Measurements from ENCODE around the gene RHOH. TPM values are rescaled to one million over a fixed set of nuclear protein-coding genes. Genes with fewer than 3 reads are reported as not detected.

RHOH gene
- polyA plus RNA-seq, 1 donor (not counting 4 experiments of a cell fraction or from before 2014, with no cell fraction given) = 0.04 TPM

GRCh38 chr4:40225497-40225896 lies 28.7 kb downstream of the RHOH start:
- no peaks in the 10 kb centered on the region for H4K20me1 ChIP-seq (ENCODE audit: control insufficient read depth, extremely low read depth, insufficient read depth, low read length)
- no peaks in the 10 kb centered on the region for H3K27me3 ChIP-seq (ENCODE audit: control insufficient read depth, extremely low read depth, insufficient read depth, low read length)
- H3K9me1 ChIP-seq (ENCODE audit: control insufficient read depth, extremely low read depth, insufficient read depth, low read length) = no peaks in the 10 kb centered on the region
- no peaks in the 10 kb centered on the region for H3K79me2 ChIP-seq (ENCODE audit: control insufficient read depth, insufficient read depth, low read length)
- H3K9me3 ChIP-seq (ENCODE audit: control insufficient read depth, low read depth, low read length) = no peaks in the 10 kb centered on the region
- H3K36me3 ChIP-seq (ENCODE audit: control insufficient read depth in 2 of 2, extremely low read depth in 1 of 2, insufficient read depth in 2 of 2, low read length in 2 of 2) = no peaks in the 10 kb centered on the region
- H3K4me2 ChIP-seq (ENCODE audit: control insufficient read depth, extremely low read depth, insufficient read depth, low read depth, low read length) = no peak overlapping the region
- no peak overlapping the region for H2AFZ ChIP-seq (ENCODE audit: control insufficient read depth, low read length)
- dilution Hi-C loops (cut with MboI; ENCODE audit: extremely low pct_ligation_motif_present, low sequenced_read_pairs) = no loop called here
- DNase-seq (ENCODE audit: low read depth, low spot score) = no peak
- no peaks in the 10 kb centered on the region for H3K4me1 ChIP-seq (ENCODE audit: control insufficient read depth, extremely low read depth, insufficient read depth, low read length)
- no peak overlapping the region for H3K9ac ChIP-seq (ENCODE audit: control insufficient read depth, extremely low read depth, insufficient read depth, low read length)
- H3K27ac ChIP-seq (ENCODE audit: control insufficient read depth, insufficient read depth, low read length) = no peak overlapping the region
- TF ChIP-seq, protein P1, sequence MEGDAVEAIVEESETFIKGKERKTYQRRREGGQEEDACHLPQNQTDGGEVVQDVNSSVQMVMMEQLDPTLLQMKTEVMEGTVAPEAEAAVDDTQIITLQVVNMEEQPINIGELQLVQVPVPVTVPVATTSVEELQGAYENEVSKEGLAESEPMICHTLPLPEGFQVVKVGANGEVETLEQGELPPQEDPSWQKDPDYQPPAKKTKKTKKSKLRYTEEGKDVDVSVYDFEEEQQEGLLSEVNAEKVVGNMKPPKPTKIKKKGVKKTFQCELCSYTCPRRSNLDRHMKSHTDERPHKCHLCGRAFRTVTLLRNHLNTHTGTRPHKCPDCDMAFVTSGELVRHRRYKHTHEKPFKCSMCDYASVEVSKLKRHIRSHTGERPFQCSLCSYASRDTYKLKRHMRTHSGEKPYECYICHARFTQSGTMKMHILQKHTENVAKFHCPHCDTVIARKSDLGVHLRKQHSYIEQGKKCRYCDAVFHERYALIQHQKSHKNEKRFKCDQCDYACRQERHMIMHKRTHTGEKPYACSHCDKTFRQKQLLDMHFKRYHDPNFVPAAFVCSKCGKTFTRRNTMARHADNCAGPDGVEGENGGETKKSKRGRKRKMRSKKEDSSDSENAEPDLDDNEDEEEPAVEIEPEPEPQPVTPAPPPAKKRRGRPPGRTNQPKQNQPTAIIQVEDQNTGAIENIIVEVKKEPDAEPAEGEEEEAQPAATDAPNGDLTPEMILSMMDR (optimal IDR thresholded peaks at IDR 0.05 in 1 of 3, IDR thresholded peaks at IDR 0.05 in 1 of 3, conservative IDR thresholded peaks at IDR 0.05 in 1 of 3; ENCODE audit: extremely low read depth in 1 of 3, insufficient read depth in 2 of 3, low read length in 3 of 3) = no peak
- FAIRE-seq = no peak
- no peak overlapping the region for H3K4me3 ChIP-seq (ENCODE audit: control insufficient read depth in 2 of 3, extremely low read depth in 1 of 3, insufficient read depth in 2 of 3, low read depth in 1 of 3, low read length in 3 of 3)

- FAIRE-seq = no peak
- dilution Hi-C loops (cut with MboI; ENCODE audit: extremely low pct_ligation_motif_present, low sequenced_read_pairs) = no loop called here
Measured at GRCh38 chr4:40227284-40227683, 30.5 kb downstream of the RHOH start.

More at GRCh38 chr4:40227284-40227683, 30.5 kb downstream of the RHOH start:
- no peak for DNase-seq (ENCODE audit: low read depth, low spot score)
- no peak overlapping the region for H3K27ac ChIP-seq (ENCODE audit: control insufficient read depth, insufficient read depth, low read length)
- H3K9me1 ChIP-seq (ENCODE audit: control insufficient read depth, extremely low read depth, insufficient read depth, low read length) = no peaks in the 10 kb centered on the region
- H3K4me3 ChIP-seq (ENCODE audit: control insufficient read depth in 2 of 3, extremely low read depth in 1 of 3, insufficient read depth in 2 of 3, low read depth in 1 of 3, low read length in 3 of 3) = no peak overlapping the region
- TF ChIP-seq EZH2 (IDR thresholded peaks at IDR 0.05; ENCODE audit: low read length) = no peak
- TF ChIP-seq, protein P1 (optimal IDR thresholded peaks at IDR 0.05 in 1 of 3, IDR thresholded peaks at IDR 0.05 in 1 of 3, conservative IDR thresholded peaks at IDR 0.05 in 1 of 3; ENCODE audit: extremely low read depth in 1 of 3, insufficient read depth in 2 of 3, low read length in 3 of 3) = no peak
- peaks cover 2% of the 10 kb centered on the region for H3K4me1 ChIP-seq (ENCODE audit: control insufficient read depth, extremely low read depth, insufficient read depth, low read length)
- no peaks in the 10 kb centered on the region for H3K27me3 ChIP-seq (ENCODE audit: control insufficient read depth, extremely low read depth, insufficient read depth, low read length)
- H3K79me2 ChIP-seq (ENCODE audit: control insufficient read depth, insufficient read depth, low read length) = no peaks in the 10 kb centered on the region
- H3K36me3 ChIP-seq (ENCODE audit: control insufficient read depth in 2 of 2, extremely low read depth in 1 of 2, insufficient read depth in 2 of 2, low read length in 2 of 2) = no peaks in the 10 kb centered on the region
- H4K20me1 ChIP-seq (ENCODE audit: control insufficient read depth, extremely low read depth, insufficient read depth, low read length) = no peaks in the 10 kb centered on the region
- no peak overlapping the region for H3K4me2 ChIP-seq (ENCODE audit: control insufficient read depth, extremely low read depth, insufficient read depth, low read depth, low read length)
- no peak overlapping the region for H3K9ac ChIP-seq (ENCODE audit: control insufficient read depth, extremely low read depth, insufficient read depth, low read length)
- H3K9me3 ChIP-seq (ENCODE audit: control insufficient read depth, low read depth, low read length) = no peaks in the 10 kb centered on the region
- H2AFZ ChIP-seq (ENCODE audit: control insufficient read depth, low read length) = no peak overlapping the region

Measured in keratinocyte (primary cell).